HepG2 (cell line): ENCODE data around the gene COL8A2. TPM values are rescaled to one million over a fixed set of nuclear protein-coding genes. Genes with fewer than 3 reads are reported as not detected.

Experiments
- ARID2 ChIP-seq: sonication (generic); formaldehyde crosslinking; IDR thresholded peaks from 2 replicates; pipeline ENCODE4 v1.8.1; 2022; ENCODE audit warnings: mild to moderate bottlenecking, missing genetic modification reagents, borderline replicate concordance
- ATF7 ChIP-seq, 2 experiments: fragments of 450-650 bp in 1 of 2; sonication (generic) in 1 of 2; formaldehyde crosslinking in 1 of 2; IDR thresholded peaks; 2 replicates each; pipeline versions ENCODE4 v1.4.0 to v1.6.1; 2016 to 2020; ENCODE audit warnings: antibody characterized with exemption in 1 of 2, mild to moderate bottlenecking in 1 of 2, missing genetic modification reagents in 1 of 2
- CREM ChIP-seq, 2 experiments: sonication (generic) in 1 of 2; formaldehyde crosslinking in 1 of 2; IDR thresholded peaks; 2 replicates each; pipeline versions ENCODE4 v1.4.0 to v1.6.1; 2016 to 2020; ENCODE audit warnings: antibody characterized with exemption in 1 of 2, mild to moderate bottlenecking in 1 of 2, missing genetic modification reagents in 1 of 2
- HNRNPL ChIP-seq: fragments of 200-400 bp; formaldehyde crosslinking; IDR thresholded peaks from 2 replicates; pipeline ENCODE4 v1.6.1; 2017; ENCODE audit warnings: mild to moderate bottlenecking, low read depth, low read length
- IKZF4 ChIP-seq: sonication (generic); formaldehyde crosslinking; IDR thresholded peaks from 2 replicates; pipeline ENCODE4 v1.5.1; 2020; ENCODE audit warnings: borderline replicate concordance, mild to moderate bottlenecking, low read depth, missing genetic modification reagents; ENCODE audit errors: not compliant biosample characterization
- KAT8 ChIP-seq: IDR thresholded peaks from 2 replicates; pipeline ENCODE4 v1.6.1; 2016; ENCODE audit warnings: missing genetic modification reagents, missing compliant biosample characterization
- MED13 ChIP-seq: sonication (generic); formaldehyde crosslinking; IDR thresholded peaks from 2 replicates; pipeline ENCODE4 v1.5.0; 2020; ENCODE audit warnings: missing genetic modification reagents
- NCOR1 ChIP-seq: fragments of 200-600 bp; sonication (generic); IDR thresholded peaks from 2 replicates; pipeline ENCODE4 v1.7.0; 2017; ENCODE audit warnings: antibody characterized with exemption, low read length, borderline replicate concordance
- NR2F1 ChIP-seq, 2 experiments: fragments of 450-650 bp in 1 of 2; formaldehyde crosslinking in 1 of 2; IDR thresholded peaks; 2 replicates each; pipeline versions ENCODE4 v1.5.0 to v1.6.1; 2016 to 2020; ENCODE audit warnings: mild to moderate bottlenecking in 1 of 2, missing compliant biosample characterization in 1 of 2, missing genetic modification reagents in 1 of 2, moderate library complexity in 1 of 2
- PAWR ChIP-seq: sonication (generic); formaldehyde crosslinking; IDR thresholded peaks from 2 replicates; pipeline ENCODE4 v1.4.0; 2020; ENCODE audit warnings: missing genetic modification reagents, mild to moderate bottlenecking, borderline replicate concordance
- PBX2 ChIP-seq: IDR thresholded peaks from 2 replicates; pipeline ENCODE4 v1.6.1; 2016; ENCODE audit warnings: control low read depth
- SPEN ChIP-seq: sonication (generic); formaldehyde crosslinking; IDR thresholded peaks from 2 replicates; pipeline ENCODE4 v1.5.1; 2020; ENCODE audit warnings: low read depth, mild to moderate bottlenecking, missing genetic modification reagents
- TMF1 ChIP-seq: sonication (generic); formaldehyde crosslinking; IDR thresholded peaks from 2 replicates; pipeline ENCODE4 v1.8.1; 2022; ENCODE audit warnings: low read depth, missing genetic modification reagents
- TP53 ChIP-seq: sonication (generic); formaldehyde crosslinking; conservative IDR thresholded peaks from 2 replicates; pipeline ENCODE4 v1.4.0; 2020; ENCODE audit warnings: missing genetic modification reagents
- ZBTB7B ChIP-seq: sonication (generic); formaldehyde crosslinking; IDR thresholded peaks from 2 replicates; pipeline ENCODE4 v1.4.0; 2020; ENCODE audit warnings: missing genetic modification reagents
- ZFP91 ChIP-seq: sonication (generic); formaldehyde crosslinking; IDR thresholded peaks from 2 replicates; pipeline ENCODE4 v1.9.0; 2022; ENCODE audit warnings: missing genetic modification reagents, mild to moderate bottlenecking, borderline replicate concordance
- ZKSCAN5 ChIP-seq: sonication (generic); formaldehyde crosslinking; IDR thresholded peaks from 2 replicates; pipeline ENCODE4 v1.5.1; 2020; ENCODE audit warnings: mild to moderate bottlenecking, missing genetic modification reagents
- ZNF510 ChIP-seq: sonication (generic); formaldehyde crosslinking; IDR thresholded peaks from 2 replicates; pipeline ENCODE4 v1.4.0; 2020; ENCODE audit warnings: low read depth, mild to moderate bottlenecking, missing genetic modification reagents
- ZNF878 ChIP-seq: sonication (generic); formaldehyde crosslinking; IDR thresholded peaks from 2 replicates; pipeline ENCODE4 v1.8.1; 2023; ENCODE audit warnings: mild to moderate bottlenecking, missing genetic modification reagents, moderate library complexity
- polyA plus RNA-seq, 8 experiments: library from polyadenylated mRNA; depleted of rRNA in 3 of 8; stranded (reverse) in 7 of 8; unstranded in 1 of 8; fragments of >200 nt; fragmentation: Illumina TruSeq in 4 of 8; extraction: Trizol in 4 of 8; gene quantifications; 2 replicates each; pipeline versions ENCODE4 v1.2.1 to v1.2.3, GENCODE V29; 2011 to 2016; ENCODE audit warnings: low read depth in 4 of 8, missing spikeins in 1 of 8, mixed read lengths in 1 of 8; ENCODE audit not compliant: insufficient read depth in 1 of 8
- total RNA-seq, 5 experiments: library from RNA; depleted of rRNA; stranded (reverse); fragments of >200 nt; fragmentation: Illumina TruSeq; extraction: Trizol; gene quantifications; 2 replicates each; pipeline ENCODE4 v1.2.3, GENCODE V29; 2016; ENCODE audit warnings: low read depth in 1 of 5
- TF ChIP-seq, protein P1 (sequence below): sonication (generic); formaldehyde crosslinking; IDR thresholded peaks from 2 replicates; pipeline ENCODE4 v1.4.0; 2020; ENCODE audit warnings: missing genetic modification reagents

Gene COL8A2
- total and polyA plus RNA-seq, 2 of the 13 experiments (the other 11 are each of a cell fraction or from before 2014, with no cell fraction given): 0.13 to 0.24 TPM

DNA sequence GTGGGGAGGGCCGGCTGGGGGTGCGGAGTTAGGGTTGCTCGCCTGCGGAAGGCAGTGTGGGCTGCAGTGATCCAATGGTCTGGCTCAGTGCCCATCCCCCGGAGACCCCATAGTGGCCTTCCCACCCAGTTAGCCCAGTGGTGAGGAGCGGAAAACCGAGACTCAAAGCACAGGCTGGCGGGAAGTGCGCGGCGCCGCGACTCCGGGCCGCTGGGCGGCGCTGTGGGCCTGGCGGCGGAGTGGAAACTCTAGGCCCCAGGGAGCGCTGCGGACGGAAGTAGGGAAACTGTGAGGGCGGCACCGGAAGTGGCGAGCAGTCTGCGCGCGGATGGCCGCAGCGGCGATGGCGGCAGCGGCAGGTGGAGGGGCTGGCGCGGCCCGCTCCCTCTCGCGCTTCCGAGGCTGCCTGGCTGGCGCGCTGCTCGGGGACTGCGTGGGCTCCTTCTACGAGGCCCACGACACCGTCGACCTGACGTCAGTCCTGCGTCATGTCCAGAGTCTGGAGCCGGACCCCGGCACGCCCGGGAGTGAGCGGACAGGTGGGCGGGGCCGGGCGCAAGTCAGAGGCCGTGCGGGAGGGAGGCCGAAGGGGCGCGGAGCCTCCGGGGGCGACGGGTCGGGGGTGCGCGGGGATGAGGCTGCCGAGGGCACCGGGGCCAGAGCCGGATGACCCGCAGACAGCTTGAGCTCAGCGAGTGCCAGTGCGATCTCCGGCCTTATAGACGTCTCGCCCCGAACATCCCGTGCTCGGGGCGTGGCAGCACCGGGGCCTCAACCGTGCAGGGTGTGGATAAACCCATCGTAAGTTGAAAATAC, 36.2 kb downstream of the COL8A2 start, which contains the start of gene ADPRS (continued):
- TF ChIP-seq ZBTB7B (CRISPR knock-in tag) (peak; percentile 95), HNRNPL (0 out of 2 replicates have a peak, but pooled peaks have one; percentile 22), NR2F1 (CRISPR knock-in tag; IDR thresholded peaks at IDR 0.05) (no peak), ZKSCAN5 (CRISPR knock-in tag) (no peak), PBX2 (CRISPR knock-in tag) (no peak), NCOR1 (no peak), ARID2 (CRISPR knock-in tag) (no peak), SPEN (CRISPR knock-in tag) (peak; percentile 99; the same call in 1 of the 2 replicates), ATF7 (IDR thresholded peaks at IDR 0.05) (no peak), ATF7 (CRISPR knock-in tag; IDR thresholded peaks at IDR 0.05) (no peak; the same call in 1 of the 2 replicates), MED13 (peak; percentile 50), TMF1 (CRISPR knock-in tag) (peak; percentile 87; the same call in 1 of the 2 replicates), ZNF878 (CRISPR knock-in tag) (no peak), ZNF510 (no peak), KAT8 (CRISPR knock-in tag) (peak; percentile 99), IKZF4 (CRISPR knock-in tag) (peak; percentile 26), ZFP91 (CRISPR knock-in tag) (peak; percentile 96), TP53 (CRISPR knock-in tag) (no peak), CREM (IDR thresholded peaks at IDR 0.05) (peak; percentile 53; the same call in 1 of the 2 replicates), CREM (CRISPR knock-in tag; IDR thresholded peaks at IDR 0.05) (no peak), PAWR (CRISPR knock-in tag) (no peak)
- TF ChIP-seq, protein P1, sequence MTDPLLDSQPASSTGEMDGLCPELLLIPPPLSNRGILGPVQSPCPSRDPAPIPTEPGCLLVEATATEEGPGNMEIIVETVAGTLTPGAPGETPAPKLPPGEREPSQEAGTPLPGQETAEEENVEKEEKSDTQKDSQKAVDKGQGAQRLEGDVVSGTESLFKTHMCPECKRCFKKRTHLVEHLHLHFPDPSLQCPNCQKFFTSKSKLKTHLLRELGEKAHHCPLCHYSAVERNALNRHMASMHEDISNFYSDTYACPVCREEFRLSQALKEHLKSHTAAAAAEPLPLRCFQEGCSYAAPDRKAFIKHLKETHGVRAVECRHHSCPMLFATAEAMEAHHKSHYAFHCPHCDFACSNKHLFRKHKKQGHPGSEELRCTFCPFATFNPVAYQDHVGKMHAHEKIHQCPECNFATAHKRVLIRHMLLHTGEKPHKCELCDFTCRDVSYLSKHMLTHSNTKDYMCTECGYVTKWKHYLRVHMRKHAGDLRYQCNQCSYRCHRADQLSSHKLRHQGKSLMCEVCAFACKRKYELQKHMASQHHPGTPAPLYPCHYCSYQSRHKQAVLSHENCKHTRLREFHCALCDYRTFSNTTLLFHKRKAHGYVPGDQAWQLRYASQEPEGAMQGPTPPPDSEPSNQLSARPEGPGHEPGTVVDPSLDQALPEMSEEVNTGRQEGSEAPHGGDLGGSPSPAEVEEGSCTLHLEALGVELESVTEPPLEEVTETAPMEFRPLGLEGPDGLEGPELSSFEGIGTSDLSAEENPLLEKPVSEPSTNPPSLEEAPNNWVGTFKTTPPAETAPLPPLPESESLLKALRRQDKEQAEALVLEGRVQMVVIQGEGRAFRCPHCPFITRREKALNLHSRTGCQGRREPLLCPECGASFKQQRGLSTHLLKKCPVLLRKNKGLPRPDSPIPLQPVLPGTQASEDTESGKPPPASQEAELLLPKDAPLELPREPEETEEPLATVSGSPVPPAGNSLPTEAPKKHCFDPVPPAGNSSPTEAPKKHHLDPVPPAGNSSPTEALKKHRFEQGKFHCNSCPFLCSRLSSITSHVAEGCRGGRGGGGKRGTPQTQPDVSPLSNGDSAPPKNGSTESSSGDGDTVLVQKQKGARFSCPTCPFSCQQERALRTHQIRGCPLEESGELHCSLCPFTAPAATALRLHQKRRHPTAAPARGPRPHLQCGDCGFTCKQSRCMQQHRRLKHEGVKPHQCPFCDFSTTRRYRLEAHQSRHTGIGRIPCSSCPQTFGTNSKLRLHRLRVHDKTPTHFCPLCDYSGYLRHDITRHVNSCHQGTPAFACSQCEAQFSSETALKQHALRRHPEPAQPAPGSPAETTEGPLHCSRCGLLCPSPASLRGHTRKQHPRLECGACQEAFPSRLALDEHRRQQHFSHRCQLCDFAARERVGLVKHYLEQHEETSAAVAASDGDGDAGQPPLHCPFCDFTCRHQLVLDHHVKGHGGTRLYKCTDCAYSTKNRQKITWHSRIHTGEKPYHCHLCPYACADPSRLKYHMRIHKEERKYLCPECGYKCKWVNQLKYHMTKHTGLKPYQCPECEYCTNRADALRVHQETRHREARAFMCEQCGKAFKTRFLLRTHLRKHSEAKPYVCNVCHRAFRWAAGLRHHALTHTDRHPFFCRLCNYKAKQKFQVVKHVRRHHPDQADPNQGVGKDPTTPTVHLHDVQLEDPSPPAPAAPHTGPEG: peak; percentile 75; the same call in 1 of the 2 replicates
